ENCODE measurements around the gene ATP1A4.

ATP1A4 gene

GRCh38 chr1:160224606-160225005, 73.2 kb downstream of the ATP1A4 start:
- in situ Hi-C loops (cut with MboI; ENCODE audit: low sequenced_read_pairs): no loop called here

- in situ Hi-C loops (cut with MboI; ENCODE audit: low sequenced_read_pairs): no loop called here
Measured at GRCh38 chr1:160225345-160225744, 73.9 kb downstream of the ATP1A4 start.

- in situ Hi-C loops (cut with MboI; ENCODE audit: low sequenced_read_pairs): no loop called here
Measured at GRCh38 chr1:160226623-160227022, 75.2 kb downstream of the ATP1A4 start.

DNA sequence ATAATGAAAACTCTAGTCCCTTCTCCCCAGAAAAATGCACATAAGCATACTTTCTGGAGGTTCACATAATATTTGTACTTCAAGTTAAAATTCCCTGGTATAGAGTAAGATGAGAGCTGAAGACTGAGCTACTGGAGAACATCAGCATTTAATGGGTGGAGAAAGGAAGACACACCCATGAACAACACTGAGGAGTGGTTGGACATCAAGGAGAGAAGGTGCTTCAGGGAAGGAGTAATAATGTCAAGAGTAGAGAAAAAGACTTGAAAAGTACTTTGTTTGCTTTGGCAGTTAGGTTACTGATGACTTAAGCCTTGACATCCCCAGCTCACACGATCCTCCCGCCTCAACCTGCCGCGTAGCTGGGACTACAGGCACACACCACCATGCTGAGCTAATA, 75.6 kb downstream of the ATP1A4 start:
- in situ Hi-C loops (cut with MboI; ENCODE audit: low sequenced_read_pairs): no loop called here

- in situ Hi-C loops (cut with MboI; ENCODE audit: low sequenced_read_pairs): no loop called here
Measured at GRCh38 chr1:160227561-160227960, 76.2 kb downstream of the ATP1A4 start.

DNA sequence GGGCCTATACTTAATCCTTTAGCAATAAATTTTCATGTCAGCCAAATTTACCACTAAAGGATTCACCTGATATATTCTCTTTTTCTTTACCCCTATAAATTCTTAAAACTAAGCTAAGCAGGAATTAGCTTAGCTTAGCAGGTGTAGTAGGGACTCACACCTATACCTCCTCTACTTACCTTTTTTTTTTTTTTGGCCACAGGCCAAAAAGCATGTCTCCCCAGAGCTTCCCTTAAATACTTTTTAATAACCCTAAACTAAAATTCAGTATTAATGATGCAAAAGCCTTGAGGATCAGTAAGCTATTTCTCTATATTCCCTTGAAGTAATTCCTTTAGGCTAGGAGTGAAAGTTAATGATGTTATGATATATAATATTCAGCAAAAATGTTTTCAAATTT, 77.0 kb downstream of the ATP1A4 start:
- in situ Hi-C loops (cut with MboI; ENCODE audit: low sequenced_read_pairs): no loop called here

GRCh38 chr1:160232911-160233310, 81.5 kb downstream of the ATP1A4 start:
- in situ Hi-C loops (cut with MboI; ENCODE audit: low sequenced_read_pairs): no loop called here

Data from HL-60/S4 treated with phorbol 12-myristate 13-acetate at 8.2 ng/mL for 4 days and 3 days (cell line).